Erythroblast (primary cell): ENCODE data around the gene ZNF507.

Experiments used
- DNase-seq, 2 experiments: peaks; one replicate each; lab custom pipeline; 2025; lab: John Stamatoyannopoulos, UW
- GATA1 ChIP-seq: IDR thresholded peaks from 2 replicates; pipeline ENCODE4 v1.6.1; 2011; ENCODE audit warnings: low read depth, mild to moderate bottlenecking, control low read depth, low read length, moderate library complexity
- POLR2A ChIP-seq: IDR thresholded peaks from 2 replicates; pipeline ENCODE4 v1.6.1; 2011; ENCODE audit warnings: mild to moderate bottlenecking, low read length

Gene ZNF507

DNA sequence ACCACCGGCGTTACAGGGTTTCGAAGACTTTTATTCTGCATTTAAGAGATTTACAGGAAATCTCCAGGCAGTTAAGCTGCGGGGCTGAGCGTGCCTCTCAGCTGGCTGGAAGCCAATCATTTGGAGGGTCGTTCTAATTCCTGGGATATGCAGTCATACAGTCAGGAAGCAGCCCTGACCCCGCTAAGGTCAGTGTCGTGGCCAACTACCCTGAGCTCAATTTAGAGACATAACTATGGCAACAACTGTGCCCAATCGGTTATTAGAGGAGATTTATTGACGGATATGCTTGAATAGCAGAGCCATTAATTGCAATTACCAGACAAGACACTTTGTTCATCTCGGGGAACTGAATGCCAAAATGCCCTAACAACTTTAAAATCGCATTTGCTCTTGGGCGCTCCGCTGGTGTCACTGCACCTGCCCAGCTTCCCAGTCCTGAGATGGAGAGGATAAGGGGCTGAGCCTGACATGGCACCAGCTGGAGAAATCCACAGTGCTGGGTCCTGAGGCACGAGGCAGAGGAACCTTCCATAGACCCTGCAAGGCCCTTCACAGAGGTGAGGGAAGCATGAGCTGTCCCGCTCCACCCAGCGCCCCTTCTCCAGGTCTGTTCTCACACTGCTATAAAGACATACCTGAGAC lies 15.1 kb upstream of the ZNF507 start:
- no peak for DNase-seq
- TF ChIP-seq POLR2A = no peak
- TF ChIP-seq GATA1 = no peak

DNA sequence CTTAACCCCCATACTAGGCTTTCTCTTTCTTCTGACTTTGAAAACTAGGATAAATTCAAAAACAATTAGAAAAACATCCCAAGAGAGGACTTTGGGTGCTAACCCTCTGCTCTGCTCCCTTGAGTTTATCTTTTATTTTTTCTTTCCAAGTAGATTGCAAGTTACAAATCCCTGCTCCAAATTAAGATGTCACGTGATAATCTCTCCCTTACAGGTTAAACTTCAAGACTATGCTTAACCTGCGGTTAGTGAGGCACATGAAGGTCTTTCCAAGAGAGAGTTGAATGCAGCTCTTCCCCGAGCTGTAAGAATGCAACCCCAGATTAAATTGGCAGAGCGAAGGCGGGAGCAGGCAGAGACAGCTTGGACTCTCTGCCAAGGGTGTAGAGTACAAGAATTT lies 12.2 kb upstream of the ZNF507 start:
- DNase-seq = no peak
- TF ChIP-seq POLR2A = no peak
- TF ChIP-seq GATA1 = no peak

- no peak for TF ChIP-seq GATA1
- DNase-seq = no peak
These were observed 8.9 kb upstream of the ZNF507 start for GRCh38 chr19:32336259-32337083.

GRCh38 chr19:32337084-32337808 lies 8.2 kb upstream of the ZNF507 start:
- TF ChIP-seq POLR2A (no peak), GATA1 (no peak)
- no peak for DNase-seq

GRCh38 chr19:32339423-32339822 lies 6.0 kb upstream of the ZNF507 start:
- TF ChIP-seq GATA1 = no peak
- no peak for TF ChIP-seq POLR2A
- DNase-seq = no peak

GRCh38 chr19:32339988-32340874 lies 5.2 kb upstream of the ZNF507 start:
- TF ChIP-seq GATA1 (no peak), POLR2A (no peak)
- peak; percentile 28 to 58 for DNase-seq

DNA sequence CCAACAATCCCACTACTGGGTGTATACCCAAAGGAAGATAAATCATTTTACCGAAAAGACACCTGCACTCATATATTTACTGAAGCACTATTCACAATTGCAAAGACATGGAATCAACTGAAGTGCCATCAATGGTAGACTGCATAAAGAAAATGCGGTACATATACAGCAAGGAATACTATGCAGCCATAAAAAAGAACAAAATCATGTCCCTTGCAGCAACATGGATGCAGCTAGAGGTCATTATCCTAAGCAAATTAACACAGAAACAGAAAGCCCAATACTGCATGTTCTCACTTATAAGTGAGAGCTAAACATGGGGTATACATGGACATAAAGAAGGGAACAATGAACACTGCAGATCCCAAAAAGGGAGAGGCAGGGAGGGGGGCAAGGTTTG lies 2.7 kb upstream of the ZNF507 start:
- TF ChIP-seq POLR2A = no peak

GRCh38 chr19:32343550-32344262 lies 1.7 kb upstream of the ZNF507 start:
- DNase-seq = no peak
- TF ChIP-seq POLR2A (no peak), GATA1 (no peak)

More for the DNA sequence above, 2.7 kb upstream of the ZNF507 start:
- no peak for DNase-seq

- TF ChIP-seq POLR2A (no peak), GATA1 (no peak)
- DNase-seq = no peak
These were observed 1.5 kb downstream of the ZNF507 start for GRCh38 chr19:32346901-32347300.

DNA sequence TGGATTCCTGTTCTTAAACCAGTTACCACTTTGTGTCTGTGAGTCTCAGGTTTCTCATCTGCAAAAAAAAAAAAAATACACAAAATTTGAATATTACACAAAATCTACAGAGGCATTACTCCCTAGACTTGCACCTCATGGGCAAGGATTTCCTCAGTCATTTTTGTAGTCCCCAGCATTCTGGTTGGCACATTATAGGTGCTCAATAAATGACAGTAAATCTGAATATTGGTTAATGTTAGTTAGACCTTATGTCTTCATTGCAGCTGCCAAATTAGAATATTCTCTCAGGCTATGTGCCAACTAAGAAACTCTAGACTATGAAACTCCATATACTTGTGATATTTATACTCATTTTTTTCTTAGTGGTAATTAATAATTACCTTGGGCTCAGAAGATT lies 2.2 kb downstream of the ZNF507 start:
- no peak for DNase-seq

DNA sequence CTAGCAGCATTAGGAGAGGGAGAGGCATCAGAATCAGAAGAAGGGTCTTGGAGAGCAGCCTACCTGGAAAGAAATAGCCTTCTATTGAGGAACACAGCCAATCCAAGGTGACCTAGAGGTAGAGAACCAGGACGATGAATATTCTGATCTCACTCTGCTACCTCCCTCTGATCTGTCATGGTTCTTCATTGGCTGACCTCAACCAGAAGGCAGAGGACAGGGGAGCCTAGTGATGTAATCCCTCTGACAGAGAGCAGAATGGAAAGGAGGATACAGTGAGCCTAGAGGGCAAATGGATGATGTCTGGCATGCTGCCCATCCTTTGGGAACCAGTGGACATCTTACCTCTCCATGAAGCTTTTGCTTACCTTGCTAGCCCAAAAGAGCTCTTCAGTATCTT lies 3.6 kb downstream of the ZNF507 start:
- no peak for TF ChIP-seq POLR2A
- no peak for TF ChIP-seq GATA1

More for the DNA sequence above, 2.2 kb downstream of the ZNF507 start:
- TF ChIP-seq POLR2A (no peak), GATA1 (no peak)

GRCh38 chr19:32349724-32350470 lies 4.5 kb downstream of the ZNF507 start:
- no peak for DNase-seq
- TF ChIP-seq GATA1 = no peak
- TF ChIP-seq POLR2A = no peak

More for the DNA sequence above, 3.6 kb downstream of the ZNF507 start:
- no peak for DNase-seq
